HUES64 (cell line): Measurements from ENCODE around the gene LDLRAP1.

Experiments used
- H3K27ac ChIP-seq: 2 replicates; pipeline ENCODE4 v1.7.0; 2013; ENCODE audit warnings: low read depth, low read length, inconsistent platforms
- H3K27me3 ChIP-seq: 2 replicates; pipeline ENCODE4 v1.6.1; 2013; ENCODE audit warnings: mild to moderate bottlenecking, low read length; ENCODE audit not compliant: insufficient read depth
- H3K36me3 ChIP-seq: 2 replicates; pipeline ENCODE4 v1.6.1; 2013; ENCODE audit warnings: mild to moderate bottlenecking, low read length; ENCODE audit not compliant: insufficient read depth
- H3K4me1 ChIP-seq: 2 replicates; pipeline ENCODE4 v1.6.1; 2013; ENCODE audit warnings: mild to moderate bottlenecking, low read length, moderate library complexity; ENCODE audit not compliant: insufficient read depth
- H3K4me3 ChIP-seq: 2 replicates; pipeline ENCODE4 v1.5.1; 2013; ENCODE audit warnings: mild to moderate bottlenecking, low read length, moderate library complexity
- H3K9ac ChIP-seq: 2 replicates; pipeline ENCODE4 v1.6.1; 2013; ENCODE audit warnings: mild to moderate bottlenecking, low read depth, low read length
- H3K9me3 ChIP-seq: 2 replicates; pipeline ENCODE4 v1.6.1; 2013; ENCODE audit warnings: low read depth, low read length; ENCODE audit not compliant: insufficient read depth
- WGBS: fragments of 150-250, 120-280 bp; methylation state at CpG from one replicate; pipeline ENCODE4 v1.1.7; 2013; ENCODE audit warnings: missing lambda C conversion rate; 5-methylcytosine and 5-hydroxymethylcytosine counted together

LDLRAP1 gene

DNA sequence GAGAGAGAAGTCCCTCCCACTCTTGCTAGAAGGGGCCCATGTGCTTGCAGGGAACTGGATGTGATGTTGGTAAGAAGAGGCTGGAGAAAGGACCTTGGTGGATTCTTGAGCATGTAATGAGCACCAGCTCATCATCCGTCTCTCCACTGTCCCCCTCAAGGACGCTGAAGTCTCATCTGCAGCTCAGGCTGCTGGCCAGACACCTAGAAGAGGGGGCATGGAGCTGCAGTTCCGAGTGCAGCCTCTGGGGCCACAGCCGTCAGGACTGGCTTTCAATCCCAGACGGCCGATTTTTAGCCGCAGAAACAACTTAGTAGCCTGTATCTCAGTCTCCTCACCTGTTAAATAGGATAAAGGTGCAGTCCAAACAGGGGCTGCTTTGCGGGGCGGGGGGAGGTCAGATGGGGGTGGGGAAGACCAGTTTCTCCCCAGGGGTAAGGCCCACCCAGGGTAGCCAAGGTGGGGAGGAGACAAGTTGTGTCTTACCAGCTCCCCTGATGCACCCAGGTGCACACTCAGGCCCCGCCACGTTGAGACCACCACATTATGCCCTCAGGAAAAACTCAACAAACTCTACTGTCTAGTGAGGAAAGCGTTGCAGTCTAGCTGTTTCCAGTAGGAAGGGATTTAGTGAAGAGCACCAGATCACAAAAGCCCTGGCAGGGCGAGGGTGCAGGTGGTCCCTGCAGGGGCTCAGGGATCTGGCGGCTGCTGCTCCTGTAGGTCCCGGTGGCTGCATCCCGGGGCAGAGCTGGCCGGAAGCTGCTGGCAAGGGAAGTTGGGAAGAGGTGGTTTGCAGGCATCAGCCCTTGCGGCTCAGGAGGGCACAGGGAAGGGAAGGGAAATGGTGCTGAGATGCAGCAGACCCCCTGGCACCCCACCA, 29.5 kb downstream of the LDLRAP1 start:
- Histone ChIP-seq H3K4me3 (no peak overlapping the region), H3K4me1 (peaks cover 12% of the 10 kb centered on the region; the same call in 1 of the 2 replicates), H3K9ac (no peak overlapping the region), H3K9me3 (no peaks in the 10 kb centered on the region), H3K36me3 (no peaks in the 10 kb centered on the region), H3K27ac (no peak overlapping the region), H3K27me3 (no peaks in the 10 kb centered on the region)
- WGBS, result 47% methylated on average over 18 of the region's 18 CpGs

DNA sequence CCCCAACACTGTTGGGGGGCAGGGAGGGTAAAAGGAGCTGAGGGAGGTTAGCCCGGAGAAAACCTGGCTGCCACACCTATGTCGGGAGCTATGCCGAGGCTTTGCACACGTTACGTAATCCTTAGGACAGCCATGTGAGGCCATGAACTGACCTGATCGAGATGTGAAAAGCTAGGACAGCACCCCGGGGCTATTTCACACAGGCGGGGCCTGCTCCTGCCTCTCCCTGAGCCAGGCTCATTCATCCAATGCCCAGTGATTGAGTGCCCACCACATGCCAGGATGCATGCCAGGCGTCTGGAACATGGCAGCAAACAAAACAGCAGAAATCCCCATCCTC, 30.2 kb downstream of the LDLRAP1 start:
- peaks cover 6% of the 10 kb centered on the region; the same call in 1 of the 2 replicates for H3K4me1 ChIP-seq
- 83% methylated on average over 9 of the region's 9 CpGs for WGBS
- no peaks in the 10 kb centered on the region for H3K36me3 ChIP-seq
- H3K9me3 ChIP-seq, result no peaks in the 10 kb centered on the region
- H3K27ac ChIP-seq, result no peak overlapping the region
- no peak overlapping the region for H3K9ac ChIP-seq
- no peak overlapping the region for H3K4me3 ChIP-seq
- no peaks in the 10 kb centered on the region for H3K27me3 ChIP-seq

DNA sequence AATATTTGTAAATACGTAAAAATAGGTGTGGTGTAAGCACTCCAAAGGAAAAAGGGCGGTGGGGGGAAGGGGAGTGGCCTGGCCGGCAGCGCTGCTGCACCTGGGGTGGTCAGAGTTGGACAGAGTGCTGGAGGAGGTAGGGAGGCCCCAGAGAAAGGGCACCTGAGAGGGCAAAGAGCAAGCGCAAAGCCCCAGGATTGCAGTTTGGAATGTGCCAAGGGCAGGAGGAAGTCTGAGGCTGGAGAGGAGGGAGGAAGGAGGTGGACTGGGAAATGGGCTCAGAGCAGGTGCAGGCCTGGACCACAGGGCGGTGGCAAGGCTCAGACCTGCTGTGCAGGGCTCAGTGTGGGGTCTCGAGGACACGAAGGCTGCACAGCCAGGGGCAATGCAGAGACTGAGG, 30.6 kb downstream of the LDLRAP1 start:
- Histone ChIP-seq H3K9ac (no peak overlapping the region), H3K4me1 (0 out of 2 replicates have a peak, but pooled peaks cover 4% of the 10 kb centered on the region), H3K4me3 (no peak overlapping the region), H3K27ac (no peak overlapping the region), H3K9me3 (no peaks in the 10 kb centered on the region), H3K27me3 (no peaks in the 10 kb centered on the region), H3K36me3 (no peaks in the 10 kb centered on the region)
- WGBS, result 72% methylated on average over 8 of the region's 8 CpGs

DNA sequence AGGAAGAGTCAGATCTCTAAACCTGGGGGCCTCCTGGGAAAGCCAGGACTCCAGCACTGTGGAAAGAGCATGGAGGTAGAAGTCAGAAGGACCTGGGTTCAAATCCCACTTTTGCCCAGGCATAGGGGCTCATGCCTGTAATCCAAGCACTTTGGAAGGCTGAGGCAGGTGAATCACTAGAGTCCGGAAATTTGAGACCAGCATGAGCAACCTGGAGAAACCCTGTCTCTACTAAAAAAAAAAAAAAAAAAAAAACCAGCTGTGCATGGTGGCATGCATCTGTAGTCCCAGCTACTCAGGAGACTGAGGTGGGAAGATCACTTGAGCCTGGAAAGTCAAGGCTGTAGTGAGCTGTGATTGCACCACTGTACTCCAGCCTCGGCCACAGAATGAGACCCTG, 31.8 kb downstream of the LDLRAP1 start:
- Histone ChIP-seq H3K4me3 (no peak overlapping the region), H3K9me3 (no peaks in the 10 kb centered on the region), H3K27me3 (no peaks in the 10 kb centered on the region), H3K9ac (no peak overlapping the region), H3K4me1 (no peaks in the 10 kb centered on the region), H3K27ac (no peak overlapping the region), H3K36me3 (no peaks in the 10 kb centered on the region)
- WGBS, result 93% methylated on average over 2 of the region's 2 CpGs

DNA sequence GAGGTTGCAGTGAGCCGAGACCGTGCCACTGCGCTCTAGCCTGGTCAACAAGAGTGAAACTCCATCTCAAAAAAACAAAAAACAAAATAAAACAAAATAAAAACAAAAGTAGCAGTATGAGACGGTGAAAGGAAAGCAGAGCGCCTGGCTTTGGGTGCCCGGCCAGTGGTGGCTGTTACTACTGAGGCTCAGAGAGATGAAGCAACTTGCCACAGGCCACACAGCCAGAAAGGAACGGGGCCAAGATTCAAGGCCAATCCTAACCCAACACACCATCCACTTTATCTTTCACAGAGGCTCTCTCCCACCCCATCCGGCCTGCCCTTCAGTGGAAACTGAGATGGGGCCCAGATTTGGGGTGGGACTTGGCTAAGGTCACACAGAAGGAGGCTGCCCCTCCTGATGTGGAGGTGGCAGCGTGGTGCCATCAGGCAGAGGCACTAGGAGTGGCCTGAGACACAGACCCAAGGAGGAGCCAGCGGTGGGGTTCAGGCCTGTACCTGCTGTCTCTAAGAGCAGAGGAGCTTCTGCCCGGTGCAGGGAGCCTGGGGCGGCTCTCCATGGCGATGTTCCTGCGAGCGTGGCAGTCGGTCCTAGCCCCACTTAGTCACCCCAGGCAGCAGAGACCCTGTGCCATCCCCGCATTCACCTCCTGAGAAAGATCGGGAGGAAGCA, 33.2 kb downstream of the LDLRAP1 start:
- H3K9me3 ChIP-seq, result no peaks in the 10 kb centered on the region
- no peak overlapping the region for H3K9ac ChIP-seq
- no peak overlapping the region for H3K27ac ChIP-seq
- peaks cover 4% of the 10 kb centered on the region for H3K4me1 ChIP-seq
- H3K36me3 ChIP-seq, result no peaks in the 10 kb centered on the region
- WGBS, result 91% methylated on average over 18 of the region's 18 CpGs
- no peak overlapping the region for H3K4me3 ChIP-seq
- no peaks in the 10 kb centered on the region for H3K27me3 ChIP-seq

DNA sequence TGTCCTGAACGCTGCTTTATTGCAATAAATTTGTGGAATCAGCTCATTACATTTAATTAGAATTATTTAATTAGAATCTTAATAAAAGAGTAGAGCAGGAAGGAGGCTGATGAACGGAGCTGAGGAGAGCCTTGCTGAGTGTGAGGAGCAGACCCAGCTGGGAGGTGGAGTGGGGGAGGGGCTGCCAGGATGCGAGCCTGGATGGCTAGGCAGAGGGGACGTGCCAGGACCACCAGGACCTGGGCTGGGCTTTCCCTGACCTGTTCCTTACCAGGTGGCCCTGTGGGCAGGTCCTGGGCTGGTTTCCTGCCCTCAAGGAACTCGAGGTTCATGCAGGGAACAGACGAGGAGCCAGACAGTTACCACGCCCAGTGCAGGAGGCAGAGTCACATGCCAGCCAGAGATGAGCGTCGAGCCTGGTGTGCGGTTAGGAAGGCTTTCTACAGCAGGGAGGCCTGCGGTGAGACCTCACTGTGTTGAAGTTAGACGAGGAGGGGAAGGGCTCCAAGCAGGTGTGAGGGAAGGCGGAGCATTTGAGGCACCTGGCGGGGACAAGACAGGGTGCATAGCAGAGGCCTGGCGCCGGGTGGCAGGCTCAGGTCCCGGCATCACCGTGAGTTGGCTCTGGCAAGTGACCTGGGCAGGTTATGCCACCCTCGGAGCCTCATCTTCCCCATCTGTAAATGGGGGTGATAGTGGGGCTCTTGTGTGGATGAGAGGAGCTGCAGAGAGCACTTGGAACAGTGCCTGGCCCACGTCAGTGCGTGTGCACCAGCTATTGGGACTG, 33.9 kb downstream of the LDLRAP1 start:
- WGBS, result 82% methylated on average over 20 of the region's 21 CpGs
- peaks cover 4% of the 10 kb centered on the region for H3K4me1 ChIP-seq
- no peaks in the 10 kb centered on the region for H3K27me3 ChIP-seq
- no peaks in the 10 kb centered on the region for H3K36me3 ChIP-seq
- no peak overlapping the region for H3K27ac ChIP-seq
- H3K4me3 ChIP-seq, result no peak overlapping the region
- no peak overlapping the region for H3K9ac ChIP-seq
- H3K9me3 ChIP-seq, result no peaks in the 10 kb centered on the region

DNA sequence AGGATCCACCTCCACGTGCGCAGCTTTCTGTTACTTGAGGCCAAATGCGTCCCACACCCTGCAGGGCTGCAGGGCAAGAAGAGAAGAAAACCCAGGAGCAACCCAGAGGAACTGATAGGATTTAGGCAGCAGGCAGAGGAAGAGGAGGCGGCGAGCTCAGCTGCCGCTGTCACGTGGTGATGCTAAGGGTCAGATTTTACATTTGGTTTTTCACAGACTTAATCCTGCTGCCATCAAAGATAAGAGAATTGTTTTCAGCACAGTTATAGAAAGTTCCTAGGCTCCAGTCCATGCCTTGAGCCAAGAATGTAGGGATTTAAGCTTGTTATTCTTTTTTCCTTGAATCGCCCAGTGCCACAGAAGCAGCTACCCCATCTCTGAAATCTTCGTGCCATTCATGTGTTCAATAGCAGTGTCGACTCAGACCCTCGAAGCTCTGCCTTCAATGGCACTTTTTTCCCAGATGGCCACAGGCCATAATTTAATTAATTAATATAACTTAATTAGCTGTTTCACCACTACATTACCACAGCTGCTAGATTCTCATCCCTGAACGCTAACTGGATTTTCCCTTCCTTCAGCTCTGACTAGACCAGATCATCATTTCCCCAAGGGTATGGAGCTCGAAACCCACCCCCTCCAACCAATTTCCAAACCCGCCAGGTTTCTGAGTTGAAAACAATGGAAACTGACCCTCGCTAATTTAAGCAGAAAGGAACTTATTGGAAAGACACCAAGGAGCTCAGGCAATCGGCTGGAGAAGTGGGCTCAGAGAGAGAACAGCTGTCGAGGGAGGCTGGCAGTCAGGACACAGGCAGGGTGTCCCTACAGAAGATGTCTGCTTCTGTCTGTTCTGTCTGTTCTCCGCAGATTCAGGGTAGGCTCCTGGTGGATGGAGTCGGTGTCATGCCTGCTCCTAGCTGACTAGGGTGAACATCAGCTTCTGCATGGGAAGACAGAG, 36.2 kb downstream of the LDLRAP1 start:
- peaks cover 4% of the 10 kb centered on the region for H3K4me1 ChIP-seq
- no peaks in the 10 kb centered on the region for H3K36me3 ChIP-seq
- no peak overlapping the region for H3K9ac ChIP-seq
- no peaks in the 10 kb centered on the region for H3K27me3 ChIP-seq
- 90% methylated on average over 19 of the region's 19 CpGs for WGBS
- H3K9me3 ChIP-seq, result no peaks in the 10 kb centered on the region
- no peak overlapping the region for H3K27ac ChIP-seq
- no peak overlapping the region for H3K4me3 ChIP-seq

DNA sequence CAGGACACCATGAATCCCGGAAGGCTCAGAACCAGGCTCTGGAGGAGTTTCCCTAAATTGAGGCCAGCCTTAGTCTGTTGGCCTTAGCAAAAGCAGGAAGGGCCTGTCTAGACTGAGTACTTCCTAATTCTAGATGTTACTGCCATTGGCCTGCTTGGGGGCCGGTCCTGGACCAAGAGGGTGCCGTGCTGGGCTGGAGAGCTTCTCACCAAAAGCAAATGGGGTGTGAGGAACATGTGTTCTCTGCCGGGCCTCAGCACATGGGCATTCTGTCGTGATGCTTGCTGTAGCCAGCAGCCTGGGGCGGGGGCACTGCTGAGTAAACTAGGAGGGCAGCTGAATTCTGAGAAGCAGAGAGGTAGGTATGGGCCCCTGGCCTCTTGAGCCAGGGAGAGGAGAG, 37.5 kb downstream of the LDLRAP1 start:
- H3K9ac ChIP-seq, result no peak overlapping the region
- 69% methylated on average over 6 of the region's 6 CpGs for WGBS
- H3K9me3 ChIP-seq, result no peaks in the 10 kb centered on the region

DNA sequence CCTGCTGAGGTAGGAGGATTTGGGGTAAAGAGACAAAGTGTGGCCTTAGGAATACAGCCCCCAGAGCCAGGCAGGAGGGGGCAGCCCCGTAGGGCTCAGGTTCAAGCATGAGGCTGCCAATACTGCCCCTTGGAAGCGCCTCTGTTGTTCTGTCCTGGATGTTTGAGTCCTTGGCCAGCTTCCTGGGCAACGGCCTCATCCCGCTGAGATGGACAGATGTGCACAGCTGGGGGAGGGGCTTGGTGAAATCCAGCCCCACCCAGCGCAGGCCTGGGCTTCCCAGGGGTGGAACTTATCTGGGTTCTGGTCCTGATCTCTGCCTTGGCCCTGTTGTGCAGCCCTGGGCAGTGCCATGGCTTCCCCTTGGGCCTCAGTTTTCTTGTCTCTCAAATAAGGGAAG, 38.4 kb downstream of the LDLRAP1 start:
- 85% methylated on average over 5 of the region's 5 CpGs for WGBS
- no peak overlapping the region for H3K4me3 ChIP-seq
- peaks cover 10% of the 10 kb centered on the region for H3K4me1 ChIP-seq
- H3K27me3 ChIP-seq, result no peaks in the 10 kb centered on the region
- H3K9ac ChIP-seq, result no peak overlapping the region
- H3K9me3 ChIP-seq, result no peaks in the 10 kb centered on the region
- H3K27ac ChIP-seq, result no peak overlapping the region
- H3K36me3 ChIP-seq, result no peaks in the 10 kb centered on the region

More for the DNA sequence above, 37.5 kb downstream of the LDLRAP1 start:
- Histone ChIP-seq H3K4me1 (peaks cover 4% of the 10 kb centered on the region), H3K36me3 (no peaks in the 10 kb centered on the region), H3K4me3 (no peak overlapping the region), H3K27me3 (no peaks in the 10 kb centered on the region), H3K27ac (no peak overlapping the region)

DNA sequence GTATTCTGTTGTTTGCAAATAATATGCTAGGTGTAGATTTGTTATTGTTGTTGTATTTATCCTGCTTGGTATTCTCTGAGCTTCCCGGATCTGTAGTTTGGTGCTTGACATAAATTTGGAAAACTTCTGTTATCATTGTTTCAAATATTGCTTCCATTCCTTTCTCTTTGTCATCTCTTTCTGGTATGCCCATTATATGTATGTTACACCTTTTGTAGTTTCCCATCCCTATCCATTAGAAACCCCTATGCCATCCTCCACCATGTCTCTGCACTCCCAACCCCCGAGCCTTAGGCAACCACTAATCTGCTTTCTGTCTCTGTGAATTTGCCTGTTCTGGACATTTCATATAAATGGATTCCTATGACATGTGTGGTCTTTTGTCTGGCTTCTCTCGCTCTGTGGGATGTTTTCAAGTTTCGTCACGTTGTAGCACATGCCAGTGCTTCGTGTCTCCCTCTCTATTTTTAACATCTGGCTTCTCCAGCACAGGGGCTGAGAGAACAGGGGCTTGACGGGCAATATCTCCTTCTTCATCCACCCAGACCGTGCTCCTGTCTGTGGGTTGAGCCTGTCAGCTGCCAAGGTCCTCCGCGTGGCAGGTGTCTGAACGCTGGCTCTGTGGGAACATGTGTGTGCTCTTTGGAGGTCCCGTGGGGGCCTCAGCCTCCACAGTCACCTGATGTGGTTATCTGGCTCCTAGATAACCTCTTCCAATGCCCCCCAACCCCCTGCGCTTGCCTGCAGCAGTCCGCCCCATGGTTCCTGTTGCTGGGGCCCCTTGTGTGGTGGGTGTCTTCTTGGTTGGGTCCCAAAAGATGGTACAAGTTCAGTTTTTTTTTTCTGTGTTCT, 40.3 kb downstream of the LDLRAP1 start:
- Histone ChIP-seq H3K27me3 (no peaks in the 10 kb centered on the region), H3K4me3 (no peak overlapping the region), H3K9me3 (no peaks in the 10 kb centered on the region), H3K36me3 (no peaks in the 10 kb centered on the region), H3K27ac (no peak overlapping the region), H3K9ac (no peak overlapping the region), H3K4me1 (peaks cover 26% of the 10 kb centered on the region)
- WGBS, result 95% methylated on average over 14 of the region's 14 CpGs
